ENCODE data around the gene AP2S1.
"Not testable (repeated sequence)": the region's sequence is repeated elsewhere in the genome, so short reads cannot be mapped to it uniquely, and the experiment has no call there.

The AP2S1 gene

DNA sequence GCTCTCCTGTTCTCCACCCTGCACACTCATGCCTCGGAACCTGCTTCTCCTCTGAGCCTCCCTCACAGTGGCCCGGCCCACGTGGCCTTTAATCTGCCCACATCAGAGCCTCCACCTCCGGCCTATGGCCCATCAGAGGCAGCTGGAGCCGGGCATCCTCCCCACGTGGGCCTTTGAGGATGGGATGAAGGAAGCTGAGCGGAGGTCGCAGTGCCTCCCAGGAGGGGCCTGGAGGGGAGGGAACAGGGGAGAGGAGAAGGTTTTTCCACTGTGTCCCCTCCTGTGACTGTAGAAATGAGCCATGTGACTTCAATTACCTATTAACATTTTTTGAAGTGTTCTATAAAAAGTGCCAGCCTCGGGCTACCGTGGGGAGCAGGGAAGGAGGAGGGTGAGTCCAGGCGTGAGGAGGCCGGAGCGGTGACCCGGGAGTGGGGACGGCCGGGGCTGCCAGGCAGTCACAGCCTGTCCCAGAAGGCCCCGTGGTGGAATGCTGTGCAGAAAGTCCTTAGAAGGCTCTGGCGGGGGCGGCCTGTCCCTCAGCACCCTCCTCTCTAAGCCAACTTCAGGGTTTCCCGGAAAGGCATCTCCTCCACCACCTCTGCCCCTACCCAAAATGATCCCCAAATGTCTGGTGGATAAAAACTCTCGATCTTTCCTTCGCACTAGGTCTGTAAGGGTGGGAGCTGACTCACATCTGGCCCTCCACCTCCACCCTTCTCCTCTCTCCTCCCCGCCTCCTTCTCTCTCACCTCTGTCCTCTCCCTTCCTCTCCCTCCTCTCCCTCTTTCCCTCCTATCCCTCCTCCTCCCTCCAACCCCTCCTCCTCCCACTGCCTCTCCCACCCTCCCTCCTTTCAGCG, 37.4 kb downstream of the AP2S1 start (continued):
- TF ChIP-seq ZNF366 (tag by site-specific recombination; conservative IDR thresholded peaks at IDR 0.05) (0 out of 2 replicates have a peak, but pooled peaks have one; percentile 63), KLF16 (tag by site-specific recombination; IDR thresholded peaks at IDR 0.05) (no peak), ZIC2 (tag by site-specific recombination; IDR thresholded peaks at IDR 0.05) (peak; percentile 38; the same call in 1 of the 2 replicates), EGR2 (tag by site-specific recombination; IDR thresholded peaks at IDR 0.05; ENCODE audit: low read depth) (peak; percentile 94), SP7 (tag by site-specific recombination; IDR thresholded peaks at IDR 0.05) (peak; percentile 40; the same call in 1 of the 2 replicates), KLF1 (tag by site-specific recombination; IDR thresholded peaks at IDR 0.05) (peak; percentile 60), SP3 (tag by site-specific recombination; IDR thresholded peaks at IDR 0.05) (peak; percentile 60)
- TF ChIP-seq, protein P1, sequence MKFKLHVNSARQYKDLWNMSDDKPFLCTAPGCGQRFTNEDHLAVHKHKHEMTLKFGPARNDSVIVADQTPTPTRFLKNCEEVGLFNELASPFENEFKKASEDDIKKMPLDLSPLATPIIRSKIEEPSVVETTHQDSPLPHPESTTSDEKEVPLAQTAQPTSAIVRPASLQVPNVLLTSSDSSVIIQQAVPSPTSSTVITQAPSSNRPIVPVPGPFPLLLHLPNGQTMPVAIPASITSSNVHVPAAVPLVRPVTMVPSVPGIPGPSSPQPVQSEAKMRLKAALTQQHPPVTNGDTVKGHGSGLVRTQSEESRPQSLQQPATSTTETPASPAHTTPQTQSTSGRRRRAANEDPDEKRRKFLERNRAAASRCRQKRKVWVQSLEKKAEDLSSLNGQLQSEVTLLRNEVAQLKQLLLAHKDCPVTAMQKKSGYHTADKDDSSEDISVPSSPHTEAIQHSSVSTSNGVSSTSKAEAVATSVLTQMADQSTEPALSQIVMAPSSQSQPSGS (tag by site-specific recombination; IDR thresholded peaks at IDR 0.05; ENCODE audit: low read depth): no peak

DNA sequence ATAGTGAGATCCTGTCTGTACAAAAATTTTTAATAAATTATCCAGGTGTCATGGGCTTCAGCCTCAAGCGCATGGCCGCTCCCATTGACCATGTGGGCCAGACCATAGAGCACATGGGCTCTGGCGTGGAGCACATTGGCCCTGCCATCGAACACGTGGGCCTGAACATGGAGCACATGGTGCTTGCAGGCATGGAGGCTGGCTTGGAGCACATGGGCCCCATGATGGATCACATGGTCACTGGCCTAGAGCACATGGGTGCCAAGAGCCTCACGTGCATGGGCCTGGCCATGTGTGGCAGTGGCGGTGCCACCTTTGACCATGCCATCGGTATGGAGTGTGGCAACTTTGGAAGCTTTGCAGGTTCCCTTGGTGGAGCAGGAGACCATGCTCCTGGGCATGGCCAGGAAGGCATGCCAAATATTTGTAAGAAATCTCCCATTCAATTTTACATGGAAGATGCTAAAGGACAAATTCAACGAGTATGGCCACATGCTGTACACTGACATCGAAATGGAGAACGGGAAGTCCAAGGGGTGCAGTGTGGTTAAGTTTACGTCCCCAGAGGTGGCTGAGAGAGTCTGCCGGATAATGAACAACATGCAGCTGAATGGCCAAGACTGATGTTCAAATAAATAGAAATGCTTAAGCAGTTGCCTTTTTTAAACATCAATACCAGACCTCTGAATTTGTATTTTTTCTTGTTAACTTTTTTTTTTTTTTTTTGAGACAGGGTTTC, 40.9 kb downstream of the AP2S1 start:
- Histone ChIP-seq H3K9me3 (ENCODE audit: control insufficient read depth, insufficient read depth, low read depth, low read length) (no peaks in the 10 kb centered on the region), H3K4me3 (ENCODE audit: low read depth, low read length) (no peak overlapping the region), H3K36me3 (ENCODE audit: control insufficient read depth in 2 of 2, insufficient read depth in 1 of 2, low read length in 2 of 2) (no peaks in the 10 kb centered on the region), H3K27ac (ENCODE audit: extremely low read depth, low read depth, low read length) (no peak overlapping the region), H3K4me1 (ENCODE audit: control insufficient read depth, insufficient read depth, low read length) (peaks cover 10% of the 10 kb centered on the region)
- ChIA-PET CTCF (no interaction called here), POLR2A (interaction anchor here (0.6 kb wide), 1 partner anchor 221 kb away, joined by 7 read pairs; no protein-coding TSS in a partner anchor)
- TF ChIP-seq ZNF488 (tag by site-specific recombination; IDR thresholded peaks at IDR 0.05): no peak
- TF ChIP-seq ZNF121 (tag by site-specific recombination; IDR thresholded peaks at IDR 0.05): 0 out of 2 replicates have a peak, but pooled peaks have one; percentile 8

DNA sequence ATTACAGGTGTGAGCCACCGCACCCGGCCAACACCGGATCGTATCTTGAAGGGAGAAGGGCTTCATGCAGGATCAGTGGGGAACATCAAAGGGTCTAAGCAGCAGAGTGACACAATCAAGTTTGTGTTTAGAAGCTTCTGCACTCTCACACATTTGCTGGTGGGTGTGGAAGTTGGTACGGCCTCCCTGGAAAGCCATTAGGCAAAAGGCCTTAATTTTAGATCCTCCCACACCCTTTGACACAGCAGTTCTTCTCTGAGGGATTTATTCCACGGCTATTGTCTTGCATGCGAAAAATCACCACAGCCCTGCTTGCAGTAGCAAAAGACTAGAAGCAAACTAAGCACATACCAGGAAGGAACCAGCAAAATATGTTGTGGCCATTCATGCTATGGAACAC, 44.0 kb downstream of the AP2S1 start:
- Histone ChIP-seq H3K4me3 (ENCODE audit: low read depth, low read length) (no peak overlapping the region), H3K27ac (ENCODE audit: extremely low read depth, low read depth, low read length) (no peak overlapping the region), H3K9me3 (ENCODE audit: control insufficient read depth, insufficient read depth, low read depth, low read length) (no peaks in the 10 kb centered on the region), H3K4me1 (ENCODE audit: control insufficient read depth, insufficient read depth, low read length) (no peaks in the 10 kb centered on the region), H3K36me3 (ENCODE audit: control insufficient read depth in 2 of 2, insufficient read depth in 1 of 2, low read length in 2 of 2) (no peaks in the 10 kb centered on the region)
- CTCF ChIA-PET: interaction anchor here (0.7 to 1.0 kb wide), 3 partner anchors 22 to 39 kb away, joined by 3 to 4 read pairs (median 3); no protein-coding TSS in a partner anchor
- TF ChIP-seq ZNF701 (tag by site-specific recombination; IDR thresholded peaks at IDR 0.05): no peak
- no peak for TF ChIP-seq ZNF623 (tag by site-specific recombination; IDR thresholded peaks at IDR 0.05)
- TF ChIP-seq ZBTB11 (tag by site-specific recombination; conservative IDR thresholded peaks at IDR 0.05; ENCODE audit: low read depth): no peak
- TF ChIP-seq ZFHX2 (tag by site-specific recombination; conservative IDR thresholded peaks at IDR 0.05): peak; percentile 52
- POLR2A ChIA-PET: no interaction called here

- H3K4me1 ChIP-seq (ENCODE audit: control insufficient read depth, insufficient read depth, low read length); H3K4me3 ChIP-seq (ENCODE audit: low read depth, low read length); H3K36me3 ChIP-seq (ENCODE audit: control insufficient read depth in 2 of 2, insufficient read depth in 1 of 2, low read length in 2 of 2); H3K9me3 ChIP-seq (ENCODE audit: control insufficient read depth, insufficient read depth, low read depth, low read length); H3K27ac ChIP-seq (ENCODE audit: extremely low read depth, low read depth, low read length): not testable (repeated sequence)
- ChIA-PET CTCF (interaction anchor here (0.6 kb wide), 1 partner anchor 47 kb away, joined by 6 read pairs; no protein-coding TSS in a partner anchor), POLR2A (interaction anchor here (2.0 kb wide), 1 partner anchor 16 kb away, joined by 18 read pairs; the partner anchor contains the start of gene SLC1A5)
Measured at GRCh38 chr19:46804432-46804831, 46.2 kb downstream of the AP2S1 start.

All from HEK293 (cell line).